Ishikawa (cell line): ENCODE measurements around the gene PHETA1.

Experiments
- CEBPB ChIP-seq: IDR thresholded peaks from 2 replicates; pipeline ENCODE4 v1.6.1; 2012
- CREB1 ChIP-seq: IDR thresholded peaks from 2 replicates; pipeline ENCODE4 v1.6.1; 2012; ENCODE audit warnings: low read depth
- EP300 ChIP-seq: IDR thresholded peaks from 2 replicates; pipeline ENCODE4 v1.6.1; 2012; ENCODE audit warnings: borderline replicate concordance
- FOXM1 ChIP-seq: IDR thresholded peaks from 2 replicates; pipeline ENCODE4 v1.6.1; 2012; ENCODE audit warnings: low read depth, borderline replicate concordance
- NFIC ChIP-seq: IDR thresholded peaks from 2 replicates; pipeline ENCODE4 v1.6.1; 2012
- RAD21 ChIP-seq: IDR thresholded peaks from 2 replicates; pipeline ENCODE4 v1.6.1; 2012; ENCODE audit warnings: low read depth
- TAF1 ChIP-seq: IDR thresholded peaks from 2 replicates; pipeline ENCODE4 v1.6.1; 2012; ENCODE audit warnings: low read depth, mild to moderate bottlenecking
- TCF12 ChIP-seq: IDR thresholded peaks from 2 replicates; pipeline ENCODE4 v1.6.1; 2012; ENCODE audit warnings: low read depth
- TEAD4 ChIP-seq: IDR thresholded peaks from 2 replicates; pipeline ENCODE4 v1.6.1; 2012
- YY1 ChIP-seq: IDR thresholded peaks from 2 replicates; pipeline ENCODE4 v1.6.1; 2012; ENCODE audit warnings: low read depth
- TF ChIP-seq, protein P1 (sequence below): IDR thresholded peaks from 2 replicates; pipeline ENCODE4 v1.6.1; 2012; ENCODE audit warnings: low read depth, mild to moderate bottlenecking
- TF ChIP-seq, protein P2 (sequence below): IDR thresholded peaks from 2 replicates; pipeline ENCODE4 v1.6.1; 2012

DNA sequence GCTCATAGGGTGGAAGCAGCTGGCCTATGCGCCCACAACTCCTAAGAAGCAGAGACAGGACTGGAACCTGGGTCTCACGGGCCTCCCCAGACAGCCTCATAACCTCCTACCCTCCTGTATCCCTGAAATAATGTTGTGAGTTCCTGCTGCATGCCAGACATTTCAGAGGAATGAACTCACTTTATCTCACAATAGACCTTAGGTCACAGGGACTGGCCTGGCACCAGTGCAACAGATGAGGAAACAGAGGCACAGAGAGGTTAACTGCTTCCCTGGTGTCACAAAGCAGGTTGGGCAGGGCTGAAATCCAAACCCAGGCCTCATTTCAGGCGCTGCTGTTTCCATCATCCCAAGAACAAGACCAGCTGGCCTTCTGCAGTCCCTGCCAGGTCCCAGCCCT lies 5.3 kb downstream of the PHETA1 start:
- TF ChIP-seq EP300 (no peak), TAF1 (no peak), YY1 (no peak), NFIC (no peak; the same call in 1 of the 2 replicates), RAD21 (no peak), CREB1 (no peak), TCF12 (no peak), CEBPB (0 out of 2 replicates have a peak, but pooled peaks have one; percentile 32), FOXM1 (no peak), TEAD4 (peak; percentile 89)
- TF ChIP-seq, protein P1, sequence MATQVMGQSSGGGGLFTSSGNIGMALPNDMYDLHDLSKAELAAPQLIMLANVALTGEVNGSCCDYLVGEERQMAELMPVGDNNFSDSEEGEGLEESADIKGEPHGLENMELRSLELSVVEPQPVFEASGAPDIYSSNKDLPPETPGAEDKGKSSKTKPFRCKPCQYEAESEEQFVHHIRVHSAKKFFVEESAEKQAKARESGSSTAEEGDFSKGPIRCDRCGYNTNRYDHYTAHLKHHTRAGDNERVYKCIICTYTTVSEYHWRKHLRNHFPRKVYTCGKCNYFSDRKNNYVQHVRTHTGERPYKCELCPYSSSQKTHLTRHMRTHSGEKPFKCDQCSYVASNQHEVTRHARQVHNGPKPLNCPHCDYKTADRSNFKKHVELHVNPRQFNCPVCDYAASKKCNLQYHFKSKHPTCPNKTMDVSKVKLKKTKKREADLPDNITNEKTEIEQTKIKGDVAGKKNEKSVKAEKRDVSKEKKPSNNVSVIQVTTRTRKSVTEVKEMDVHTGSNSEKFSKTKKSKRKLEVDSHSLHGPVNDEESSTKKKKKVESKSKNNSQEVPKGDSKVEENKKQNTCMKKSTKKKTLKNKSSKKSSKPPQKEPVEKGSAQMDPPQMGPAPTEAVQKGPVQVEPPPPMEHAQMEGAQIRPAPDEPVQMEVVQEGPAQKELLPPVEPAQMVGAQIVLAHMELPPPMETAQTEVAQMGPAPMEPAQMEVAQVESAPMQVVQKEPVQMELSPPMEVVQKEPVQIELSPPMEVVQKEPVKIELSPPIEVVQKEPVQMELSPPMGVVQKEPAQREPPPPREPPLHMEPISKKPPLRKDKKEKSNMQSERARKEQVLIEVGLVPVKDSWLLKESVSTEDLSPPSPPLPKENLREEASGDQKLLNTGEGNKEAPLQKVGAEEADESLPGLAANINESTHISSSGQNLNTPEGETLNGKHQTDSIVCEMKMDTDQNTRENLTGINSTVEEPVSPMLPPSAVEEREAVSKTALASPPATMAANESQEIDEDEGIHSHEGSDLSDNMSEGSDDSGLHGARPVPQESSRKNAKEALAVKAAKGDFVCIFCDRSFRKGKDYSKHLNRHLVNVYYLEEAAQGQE: no peak
- TF ChIP-seq, protein P2, sequence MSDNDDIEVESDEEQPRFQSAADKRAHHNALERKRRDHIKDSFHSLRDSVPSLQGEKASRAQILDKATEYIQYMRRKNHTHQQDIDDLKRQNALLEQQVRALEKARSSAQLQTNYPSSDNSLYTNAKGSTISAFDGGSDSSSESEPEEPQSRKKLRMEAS: no peak
